Omental fat pad (tissue), 4 donors: Measurements from ENCODE around the gene GALNT14. TPM values are rescaled to one million over a fixed set of nuclear protein-coding genes. Genes with fewer than 3 reads are reported as not detected.

ENCODE experiments used
- ATAC-seq: fragments of 150-250 bp; one replicate; pipeline ENCODE4 v1.9.1; 2016; ENCODE audit warnings: mild to moderate bottlenecking, moderate library complexity; ENCODE audit not compliant: low FRiP score
- DNase-seq: peaks from one replicate; pipeline ENCODE4 v3.0.0-alpha.2; 2019; ENCODE audit warnings: low spot score
- CTCF ChIP-seq, 3 donors: fragments of 450-650 bp; IDR thresholded peaks; one replicate each; pipeline ENCODE4 v1.5.1; 2016 to 2017; ENCODE audit warnings: antibody characterized with exemption in 3 of 3, mild to moderate bottlenecking in 3 of 3, moderate library complexity in 2 of 3
- total RNA-seq, 4 donors: library from RNA; depleted of rRNA; stranded (reverse); fragments of >200 nt; gene quantifications; one replicate each; pipeline ENCODE4 v1.1.0, GENCODE V29; 2016

GALNT14 gene
- total RNA-seq, 4 donors from 2014 or later, result 0.65 to 2.6 (median 2.0) TPM

- no peak for TF ChIP-seq CTCF (IDR thresholded peaks at IDR 0.05)
- ATAC-seq (no peak), DNase-seq (no peak)
Observed at GRCh38 chr2:30888852-30889409, 249.3 kb downstream of the GALNT14 start.

GRCh38 chr2:30886080-30886479 is 252.2 kb downstream of the GALNT14 start:
- TF ChIP-seq CTCF (IDR thresholded peaks at IDR 0.05), result no peak
- DNase-seq, result no peak
- no peak for ATAC-seq

GRCh38 chr2:30883822-30884221 is 254.4 kb downstream of the GALNT14 start:
- DNase-seq, result no peak
- TF ChIP-seq CTCF (IDR thresholded peaks at IDR 0.05), result no peak
- ATAC-seq, result no peak

GRCh38 chr2:30883184-30883583 is 255.1 kb downstream of the GALNT14 start:
- ATAC-seq, result no peak
- no peak for TF ChIP-seq CTCF (IDR thresholded peaks at IDR 0.05)
- DNase-seq, result no peak

- ATAC-seq (no peak), DNase-seq (no peak)
- no peak for TF ChIP-seq CTCF (IDR thresholded peaks at IDR 0.05)
Observed at GRCh38 chr2:30880516-30880915, 257.7 kb downstream of the GALNT14 start.

GRCh38 chr2:30877833-30878232 is 260.4 kb downstream of the GALNT14 start:
- TF ChIP-seq CTCF (IDR thresholded peaks at IDR 0.05), result no peak
- DNase-seq, result no peak
- no peak for ATAC-seq

GRCh38 chr2:30872797-30873196 is 265.4 kb downstream of the GALNT14 start:
- no peak for ATAC-seq
- TF ChIP-seq CTCF (IDR thresholded peaks at IDR 0.05), result no peak
- no peak for DNase-seq
